HL-60 (cell line): Measurements from ENCODE around the gene INSYN1.

Experiments
- GABPA ChIP-seq: IDR thresholded peaks from 2 replicates; pipeline ENCODE4 v1.6.1; 2012; ENCODE audit warnings: low read depth
- POLR2AphosphoS5 ChIP-seq: IDR thresholded peaks from 2 replicates; pipeline ENCODE4 v1.6.1; 2012; ENCODE audit warnings: low read depth
- SPI1 ChIP-seq: IDR thresholded peaks from 2 replicates; pipeline ENCODE4 v1.6.1; 2012; ENCODE audit warnings: low read depth, mild to moderate bottlenecking, borderline replicate concordance
- TF ChIP-seq, protein P1 (sequence below): IDR thresholded peaks from one replicate; pipeline ENCODE4 v1.5.1; 2011; ENCODE audit warnings: low read length, control low read depth, inconsistent platforms; ENCODE audit not compliant: insufficient read depth
- TF ChIP-seq, protein P2 (sequence below): IDR thresholded peaks from 2 replicates; pipeline ENCODE4 v1.6.1; 2012; ENCODE audit warnings: low read depth; ENCODE audit not compliant: insufficient replicate concordance

DNA sequence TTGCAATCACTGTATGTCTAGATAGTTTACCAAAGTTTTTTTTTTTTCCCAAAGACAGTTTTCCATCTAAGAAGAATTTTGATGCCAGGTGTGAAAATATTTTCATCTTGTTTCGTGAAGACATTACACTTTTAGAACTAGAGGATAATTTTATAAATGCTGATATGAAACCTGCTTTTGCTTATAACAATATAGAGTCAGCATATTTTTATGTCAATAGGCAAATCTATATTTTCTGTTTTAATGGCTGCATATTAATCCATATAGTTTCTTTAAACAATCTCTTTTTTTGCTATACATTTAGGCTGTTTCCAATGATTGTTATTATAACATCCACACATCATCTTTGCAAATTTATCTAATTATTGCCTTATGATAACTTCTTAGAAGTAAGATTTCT, 12.6 kb upstream of the INSYN1 start:
- TF ChIP-seq, protein P1, sequence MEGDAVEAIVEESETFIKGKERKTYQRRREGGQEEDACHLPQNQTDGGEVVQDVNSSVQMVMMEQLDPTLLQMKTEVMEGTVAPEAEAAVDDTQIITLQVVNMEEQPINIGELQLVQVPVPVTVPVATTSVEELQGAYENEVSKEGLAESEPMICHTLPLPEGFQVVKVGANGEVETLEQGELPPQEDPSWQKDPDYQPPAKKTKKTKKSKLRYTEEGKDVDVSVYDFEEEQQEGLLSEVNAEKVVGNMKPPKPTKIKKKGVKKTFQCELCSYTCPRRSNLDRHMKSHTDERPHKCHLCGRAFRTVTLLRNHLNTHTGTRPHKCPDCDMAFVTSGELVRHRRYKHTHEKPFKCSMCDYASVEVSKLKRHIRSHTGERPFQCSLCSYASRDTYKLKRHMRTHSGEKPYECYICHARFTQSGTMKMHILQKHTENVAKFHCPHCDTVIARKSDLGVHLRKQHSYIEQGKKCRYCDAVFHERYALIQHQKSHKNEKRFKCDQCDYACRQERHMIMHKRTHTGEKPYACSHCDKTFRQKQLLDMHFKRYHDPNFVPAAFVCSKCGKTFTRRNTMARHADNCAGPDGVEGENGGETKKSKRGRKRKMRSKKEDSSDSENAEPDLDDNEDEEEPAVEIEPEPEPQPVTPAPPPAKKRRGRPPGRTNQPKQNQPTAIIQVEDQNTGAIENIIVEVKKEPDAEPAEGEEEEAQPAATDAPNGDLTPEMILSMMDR, result no peak
- TF ChIP-seq POLR2AphosphoS5, result no peak
- TF ChIP-seq, protein P2, sequence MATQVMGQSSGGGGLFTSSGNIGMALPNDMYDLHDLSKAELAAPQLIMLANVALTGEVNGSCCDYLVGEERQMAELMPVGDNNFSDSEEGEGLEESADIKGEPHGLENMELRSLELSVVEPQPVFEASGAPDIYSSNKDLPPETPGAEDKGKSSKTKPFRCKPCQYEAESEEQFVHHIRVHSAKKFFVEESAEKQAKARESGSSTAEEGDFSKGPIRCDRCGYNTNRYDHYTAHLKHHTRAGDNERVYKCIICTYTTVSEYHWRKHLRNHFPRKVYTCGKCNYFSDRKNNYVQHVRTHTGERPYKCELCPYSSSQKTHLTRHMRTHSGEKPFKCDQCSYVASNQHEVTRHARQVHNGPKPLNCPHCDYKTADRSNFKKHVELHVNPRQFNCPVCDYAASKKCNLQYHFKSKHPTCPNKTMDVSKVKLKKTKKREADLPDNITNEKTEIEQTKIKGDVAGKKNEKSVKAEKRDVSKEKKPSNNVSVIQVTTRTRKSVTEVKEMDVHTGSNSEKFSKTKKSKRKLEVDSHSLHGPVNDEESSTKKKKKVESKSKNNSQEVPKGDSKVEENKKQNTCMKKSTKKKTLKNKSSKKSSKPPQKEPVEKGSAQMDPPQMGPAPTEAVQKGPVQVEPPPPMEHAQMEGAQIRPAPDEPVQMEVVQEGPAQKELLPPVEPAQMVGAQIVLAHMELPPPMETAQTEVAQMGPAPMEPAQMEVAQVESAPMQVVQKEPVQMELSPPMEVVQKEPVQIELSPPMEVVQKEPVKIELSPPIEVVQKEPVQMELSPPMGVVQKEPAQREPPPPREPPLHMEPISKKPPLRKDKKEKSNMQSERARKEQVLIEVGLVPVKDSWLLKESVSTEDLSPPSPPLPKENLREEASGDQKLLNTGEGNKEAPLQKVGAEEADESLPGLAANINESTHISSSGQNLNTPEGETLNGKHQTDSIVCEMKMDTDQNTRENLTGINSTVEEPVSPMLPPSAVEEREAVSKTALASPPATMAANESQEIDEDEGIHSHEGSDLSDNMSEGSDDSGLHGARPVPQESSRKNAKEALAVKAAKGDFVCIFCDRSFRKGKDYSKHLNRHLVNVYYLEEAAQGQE, result no peak
- no peak for TF ChIP-seq SPI1
- TF ChIP-seq GABPA, result no peak
